Activated T-cell treated with anti-CD3 and anti-CD28 coated beads, Interleukin-2, amount 50 U/mL, for 4 hours (primary cell): ENCODE results near the gene COL5A1. TPM values are rescaled to one million over a fixed set of nuclear protein-coding genes. Genes with fewer than 3 reads are reported as not detected.
"Not testable (repeated sequence)": the region's sequence is repeated elsewhere in the genome, so short reads cannot be mapped to it uniquely, and the experiment has no call there.

ENCODE experiments used
- ATAC-seq, 2 donors: fragments of 200-7000 bp; cut with Tn5 transposase; one replicate each; pipeline ENCODE4 v1.10.0; 2021
- DNase-seq: peaks from one replicate; pipeline ENCODE4 v3.0.0-alpha.2; 2020
- H3K27me3 Mint-ChIP-seq: one replicate; pipeline ENCODE4 v1.8.0; 2021; ENCODE audit warnings: low read depth, mixed read lengths
- H3K36me3 Mint-ChIP-seq: one replicate; pipeline ENCODE4 v1.8.0; 2022; ENCODE audit warnings: mixed read lengths; ENCODE audit not compliant: insufficient read depth
- H3K4me1 Mint-ChIP-seq: one replicate; pipeline ENCODE4 v1.8.0; 2021; ENCODE audit warnings: low read depth, mixed read lengths
- H3K4me3 Mint-ChIP-seq: one replicate; pipeline ENCODE4 v1.8.0; 2021; ENCODE audit warnings: mild to moderate bottlenecking, moderate library complexity, mixed read lengths
- H3K9me3 Mint-ChIP-seq: one replicate; pipeline ENCODE4 v1.8.0; 2021; ENCODE audit warnings: mixed read lengths
- total RNA-seq, 3 donors: library from RNA; stranded (reverse); gene quantifications; one replicate each; pipeline ENCODE4 v1.2.1, GENCODE V29; 2021

COL5A1 gene
- total RNA-seq, 3 donors from 2014 or later = 0.14 to 0.30 (median 0.21) TPM

DNA sequence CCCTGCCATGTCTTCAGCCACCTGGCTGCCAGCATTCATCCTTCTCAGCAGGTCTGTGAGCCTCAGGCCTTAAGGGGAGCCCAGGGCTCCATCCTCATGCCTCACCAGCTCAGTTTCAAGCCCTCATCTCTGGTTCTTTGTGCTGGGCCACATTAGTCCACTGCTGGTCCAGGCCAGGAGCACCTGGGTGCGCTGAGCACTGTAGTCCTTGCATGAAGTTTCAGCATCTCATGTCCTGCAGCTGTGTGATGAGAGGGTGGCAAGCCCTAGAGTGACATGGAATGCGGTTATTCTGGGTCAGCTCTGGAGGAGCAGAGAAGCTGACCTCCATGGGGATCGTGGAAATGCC lies 42.7 kb downstream of the COL5A1 start:
- H3K4me3 Mint-ChIP-seq = no peak overlapping the region
- H3K27me3 Mint-ChIP-seq = peaks cover 2% of the 10 kb centered on the region
- H3K36me3 Mint-ChIP-seq = no peaks in the 10 kb centered on the region
- H3K9me3 Mint-ChIP-seq = no peaks in the 10 kb centered on the region
- no peak for ATAC-seq
- DNase-seq = no peak
- no peaks in the 10 kb centered on the region for H3K4me1 Mint-ChIP-seq

DNA sequence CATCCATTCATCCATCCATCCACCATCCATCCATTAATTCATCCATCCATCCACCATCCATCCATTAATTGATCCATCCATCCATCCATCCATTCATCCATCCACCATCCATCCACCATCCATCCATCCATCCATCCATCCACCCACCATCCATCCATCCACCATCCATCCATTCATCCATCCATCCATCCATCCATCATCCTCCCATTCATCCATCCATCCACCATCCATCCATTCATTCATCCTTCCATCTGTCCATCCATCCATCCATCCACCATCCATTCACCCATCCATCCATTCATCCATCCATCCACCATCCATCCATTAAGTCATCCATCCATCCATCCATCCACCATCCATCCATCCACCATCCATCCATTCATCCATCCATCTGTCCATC lies 43.3 kb downstream of the COL5A1 start:
- H3K4me1 Mint-ChIP-seq, H3K9me3 Mint-ChIP-seq, H3K4me3 Mint-ChIP-seq, DNase-seq, ATAC-seq, H3K27me3 Mint-ChIP-seq, H3K36me3 Mint-ChIP-seq: not testable (repeated sequence)

DNA sequence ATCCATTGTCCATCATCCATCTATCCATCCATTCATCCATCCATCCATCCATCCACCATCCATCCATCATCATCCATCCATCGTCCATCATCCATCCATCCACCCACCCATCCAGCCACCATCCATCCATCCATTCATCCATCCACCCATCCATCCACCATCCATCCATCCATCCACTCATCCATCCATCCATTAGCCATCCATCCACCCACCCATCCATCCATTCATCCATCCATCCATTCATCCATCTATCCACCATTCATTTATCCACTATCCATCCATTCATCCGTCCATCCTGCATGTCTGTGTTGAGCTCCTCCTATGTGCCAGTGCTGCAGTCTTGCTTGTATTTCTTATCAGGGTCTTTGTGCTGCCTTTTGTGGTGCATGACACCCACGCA lies 44.2 kb downstream of the COL5A1 start:
- H3K4me3 Mint-ChIP-seq = no peak overlapping the region
- H3K4me1 Mint-ChIP-seq = no peaks in the 10 kb centered on the region
- no peaks in the 10 kb centered on the region for H3K9me3 Mint-ChIP-seq
- ATAC-seq (no peak), DNase-seq (no peak)
- H3K27me3 Mint-ChIP-seq = no peaks in the 10 kb centered on the region
- H3K36me3 Mint-ChIP-seq = no peaks in the 10 kb centered on the region

DNA sequence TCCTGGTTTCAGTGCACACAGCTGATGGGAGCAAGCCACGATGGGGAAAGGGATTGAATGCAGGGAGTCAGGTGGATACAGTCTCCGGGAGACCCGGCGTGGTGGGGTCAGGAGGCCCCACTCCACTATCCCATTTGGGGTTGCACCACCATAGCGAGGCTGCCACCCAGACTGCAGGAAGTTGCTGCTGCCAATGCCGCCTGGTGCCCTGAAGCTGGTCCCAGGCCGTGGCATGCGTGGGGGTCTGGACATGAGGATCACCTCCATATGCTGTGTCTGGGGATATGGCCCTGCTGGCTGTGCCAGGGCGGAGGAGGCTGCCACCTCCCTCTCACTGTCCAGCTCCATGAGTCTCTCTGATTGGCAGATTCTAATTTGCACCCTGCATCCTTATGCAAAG lies 45.3 kb downstream of the COL5A1 start:
- Mint-ChIP-seq H3K27me3 (no peaks in the 10 kb centered on the region), H3K4me1 (no peaks in the 10 kb centered on the region)

DNA sequence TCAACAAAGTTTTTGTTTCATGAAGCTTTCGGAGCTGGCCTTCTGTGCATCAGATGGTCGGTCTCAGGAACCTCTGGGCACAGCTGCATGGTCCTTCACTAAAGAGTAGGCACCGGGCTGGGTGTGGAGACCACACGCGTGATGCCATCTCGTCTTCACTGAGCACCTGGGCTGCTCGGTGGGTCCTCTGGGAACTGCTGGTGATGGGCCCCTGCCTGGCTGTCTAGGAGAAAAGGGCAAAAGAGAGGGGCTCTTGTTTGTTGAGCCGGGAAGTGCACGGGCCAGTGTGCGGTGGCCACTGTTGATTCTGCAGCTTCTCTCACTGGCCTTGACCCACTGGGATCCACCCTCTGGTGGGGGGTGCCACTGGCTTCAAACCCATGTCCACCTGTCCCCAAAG lies 46.0 kb downstream of the COL5A1 start:
- DNase-seq (no peak), ATAC-seq (no peak)
- H3K9me3 Mint-ChIP-seq = no peaks in the 10 kb centered on the region
- no peak overlapping the region for H3K4me3 Mint-ChIP-seq
- H3K4me1 Mint-ChIP-seq = no peaks in the 10 kb centered on the region
- H3K36me3 Mint-ChIP-seq = no peaks in the 10 kb centered on the region
- no peaks in the 10 kb centered on the region for H3K27me3 Mint-ChIP-seq

More for the DNA sequence above, 45.3 kb downstream of the COL5A1 start:
- H3K4me3 Mint-ChIP-seq = no peak overlapping the region
- H3K9me3 Mint-ChIP-seq = no peaks in the 10 kb centered on the region
- no peaks in the 10 kb centered on the region for H3K36me3 Mint-ChIP-seq
- ATAC-seq = no peak
- no peak for DNase-seq

DNA sequence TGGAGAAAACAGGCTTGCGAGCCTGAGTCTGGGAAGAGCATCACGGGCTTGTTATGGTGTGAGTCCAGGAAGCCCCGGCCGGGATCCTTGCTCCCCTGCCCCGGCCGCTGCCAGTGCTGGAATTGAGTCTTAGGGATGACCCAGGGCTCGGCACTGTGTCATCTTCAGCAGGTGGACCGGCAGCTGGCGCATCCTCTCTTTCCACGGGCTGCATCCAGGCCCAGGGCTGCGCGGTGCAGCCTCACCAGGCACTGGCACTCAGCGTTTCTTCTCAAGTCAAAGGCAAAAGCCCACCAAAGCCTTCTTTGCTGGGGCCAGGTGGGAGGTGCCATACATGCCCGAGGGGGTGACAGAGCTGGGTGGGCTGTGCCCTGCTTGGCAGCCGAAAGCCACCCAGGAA lies 46.6 kb downstream of the COL5A1 start:
- no peaks in the 10 kb centered on the region for H3K9me3 Mint-ChIP-seq
- no peaks in the 10 kb centered on the region for H3K36me3 Mint-ChIP-seq
- DNase-seq = no peak
- no peak for ATAC-seq
- H3K4me3 Mint-ChIP-seq = no peak overlapping the region
- H3K27me3 Mint-ChIP-seq = peaks cover 3% of the 10 kb centered on the region
- peaks cover 3% of the 10 kb centered on the region for H3K4me1 Mint-ChIP-seq

DNA sequence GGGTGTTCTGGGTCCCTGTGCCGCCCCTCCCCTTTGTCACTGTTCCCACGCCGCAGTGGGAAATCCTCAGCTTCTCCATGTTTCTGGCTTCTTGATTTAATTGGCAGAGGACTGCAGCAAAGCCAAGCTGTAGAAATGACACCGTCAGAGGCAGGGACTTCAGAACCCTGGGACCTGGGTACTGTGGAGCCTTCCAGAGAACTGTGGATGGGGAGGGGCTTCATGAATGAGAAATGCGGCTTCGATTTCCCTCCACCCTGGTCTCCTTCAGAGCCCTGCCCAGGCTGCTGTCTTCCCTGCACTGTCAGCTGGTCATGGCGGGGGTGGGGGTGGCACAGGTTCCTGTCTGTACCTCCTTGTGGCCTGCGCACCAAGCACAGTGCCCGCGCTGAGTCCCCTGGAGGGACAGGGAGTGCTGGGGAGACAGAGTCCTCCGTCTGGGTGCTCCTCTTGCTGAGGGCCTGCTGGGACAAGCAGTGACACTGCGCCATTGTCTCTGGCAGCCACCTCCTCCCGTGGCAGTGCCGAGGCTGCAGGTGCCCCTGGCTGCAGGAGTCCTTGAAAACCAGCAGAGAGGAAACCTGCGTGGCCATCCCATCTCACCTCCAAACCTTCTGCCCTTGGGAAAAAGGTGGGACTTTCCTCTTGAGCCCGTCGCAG lies 47.2 kb downstream of the COL5A1 start:
- no peak for ATAC-seq
- H3K4me1 Mint-ChIP-seq = peaks cover 7% of the 10 kb centered on the region

DNA sequence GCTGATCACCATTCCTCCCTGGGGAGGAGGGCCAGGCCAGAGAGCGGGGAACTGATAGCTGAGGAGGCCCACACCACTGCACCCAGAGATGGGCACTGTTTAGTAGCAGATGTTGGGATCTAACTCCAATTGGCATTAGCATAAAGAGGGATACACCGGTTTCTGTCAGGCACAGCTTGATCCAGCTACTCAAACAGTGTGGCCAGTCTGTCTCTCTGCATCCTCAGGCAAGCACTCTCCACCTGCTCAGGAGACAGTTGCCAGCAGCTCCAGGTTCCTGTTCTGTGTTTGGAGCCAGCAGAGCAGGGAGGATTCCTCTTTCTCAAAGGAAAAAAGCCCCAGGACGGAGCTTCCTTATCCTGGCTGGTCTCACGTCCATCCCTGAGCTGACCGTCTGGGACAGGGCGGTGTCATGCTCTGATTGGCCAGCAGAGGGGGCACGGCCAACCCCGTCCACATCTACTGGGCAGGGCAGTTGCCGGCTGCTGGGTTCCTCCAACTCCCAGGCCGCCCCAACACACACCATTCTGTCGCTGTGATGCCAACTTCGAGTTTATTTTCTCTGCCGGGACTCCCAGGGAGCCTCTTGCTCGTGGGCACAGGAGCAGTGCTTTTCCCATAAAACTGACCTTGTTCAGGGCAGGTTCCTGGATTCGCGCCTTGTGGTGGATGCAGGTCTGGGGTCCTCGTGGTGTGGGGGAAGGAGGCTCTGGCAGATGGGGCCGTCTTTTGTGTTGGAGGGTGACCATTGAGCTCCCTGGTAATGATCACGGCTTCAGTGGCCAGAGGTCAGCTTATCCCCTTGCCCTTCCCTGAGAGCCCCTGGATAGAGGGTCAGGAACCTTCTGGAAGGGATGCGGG lies 47.9 kb downstream of the COL5A1 start:
- H3K4me3 Mint-ChIP-seq = no peak overlapping the region
- peaks cover 7% of the 10 kb centered on the region for H3K4me1 Mint-ChIP-seq
- H3K27me3 Mint-ChIP-seq = peaks cover 3% of the 10 kb centered on the region
- H3K9me3 Mint-ChIP-seq = no peaks in the 10 kb centered on the region
- DNase-seq (no peak), ATAC-seq (no peak)
- H3K36me3 Mint-ChIP-seq = no peaks in the 10 kb centered on the region

More for the DNA sequence above, 47.2 kb downstream of the COL5A1 start:
- no peak overlapping the region for H3K4me3 Mint-ChIP-seq
- DNase-seq = no peak
- no peaks in the 10 kb centered on the region for H3K9me3 Mint-ChIP-seq
- peaks cover 3% of the 10 kb centered on the region for H3K27me3 Mint-ChIP-seq
- no peaks in the 10 kb centered on the region for H3K36me3 Mint-ChIP-seq

DNA sequence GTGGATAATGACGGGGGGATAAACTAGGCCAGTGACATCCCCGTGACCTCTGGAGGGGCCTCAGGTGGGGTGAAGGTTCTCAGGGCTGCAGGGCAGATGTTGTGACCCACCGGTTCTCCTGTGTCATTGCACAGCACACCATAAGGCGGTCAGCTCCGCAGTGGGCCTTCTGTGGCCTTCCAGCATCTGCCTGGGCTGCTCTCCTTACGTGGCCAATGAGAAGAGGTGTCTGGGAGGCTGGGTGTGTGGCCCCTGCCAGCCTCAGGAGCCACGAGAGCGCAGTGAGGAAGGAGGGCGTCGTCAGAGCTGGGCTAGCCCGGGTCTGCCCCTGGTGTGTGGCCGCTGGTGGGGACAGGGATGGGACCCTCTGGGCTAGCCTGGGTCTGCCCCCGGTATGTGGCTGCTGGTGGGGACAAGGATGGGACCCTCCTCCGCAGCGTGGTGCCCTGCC lies 48.7 kb downstream of the COL5A1 start:
- H3K27me3 Mint-ChIP-seq = peaks cover 3% of the 10 kb centered on the region

DNA sequence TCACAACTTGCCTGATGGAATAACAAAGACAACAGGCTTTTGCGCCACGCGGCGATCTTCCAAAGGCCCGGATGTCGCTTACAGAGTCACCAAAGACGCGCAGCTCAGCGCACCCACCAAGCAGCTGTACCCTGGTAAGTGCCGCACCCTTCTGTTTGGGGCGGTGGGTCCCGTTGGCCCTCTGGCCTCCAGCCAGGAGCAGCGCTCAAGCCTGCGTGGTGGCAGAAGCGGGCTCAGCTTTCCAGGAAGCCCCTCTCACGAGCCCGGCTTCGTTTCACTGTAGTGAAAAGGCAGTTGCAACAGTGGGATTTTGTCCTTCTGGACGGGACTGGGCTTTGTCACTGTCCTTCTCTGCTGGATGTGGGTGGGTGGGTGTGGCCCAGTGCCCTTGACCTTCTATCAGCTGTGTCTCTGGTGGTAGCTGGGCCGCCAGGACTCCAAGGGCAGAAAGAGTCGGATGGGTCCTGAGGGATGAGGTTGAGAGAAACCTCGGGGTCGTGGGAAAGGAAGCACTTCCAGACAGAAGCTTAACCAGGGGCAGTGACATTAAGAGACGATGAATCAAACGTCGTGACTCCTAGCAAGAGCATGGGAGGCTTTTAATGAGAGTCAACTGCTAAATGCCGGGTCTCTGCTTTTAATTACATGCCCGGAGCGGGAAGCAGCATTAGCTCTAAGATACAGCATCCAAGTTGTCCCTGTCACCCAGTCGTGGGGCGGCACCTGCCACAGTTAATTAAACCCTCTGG lies 49.5 kb downstream of the COL5A1 start:
- no peak for ATAC-seq
- Mint-ChIP-seq H3K27me3 (peaks cover 3% of the 10 kb centered on the region), H3K4me3 (no peak overlapping the region), H3K4me1 (peaks cover 7% of the 10 kb centered on the region), H3K9me3 (no peaks in the 10 kb centered on the region), H3K36me3 (no peaks in the 10 kb centered on the region)
- DNase-seq = no peak

More for the DNA sequence above, 48.7 kb downstream of the COL5A1 start:
- Mint-ChIP-seq H3K36me3 (no peaks in the 10 kb centered on the region), H3K4me3 (no peak overlapping the region), H3K9me3 (no peaks in the 10 kb centered on the region), H3K4me1 (peaks cover 7% of the 10 kb centered on the region)
- ATAC-seq (no peak), DNase-seq (no peak)

DNA sequence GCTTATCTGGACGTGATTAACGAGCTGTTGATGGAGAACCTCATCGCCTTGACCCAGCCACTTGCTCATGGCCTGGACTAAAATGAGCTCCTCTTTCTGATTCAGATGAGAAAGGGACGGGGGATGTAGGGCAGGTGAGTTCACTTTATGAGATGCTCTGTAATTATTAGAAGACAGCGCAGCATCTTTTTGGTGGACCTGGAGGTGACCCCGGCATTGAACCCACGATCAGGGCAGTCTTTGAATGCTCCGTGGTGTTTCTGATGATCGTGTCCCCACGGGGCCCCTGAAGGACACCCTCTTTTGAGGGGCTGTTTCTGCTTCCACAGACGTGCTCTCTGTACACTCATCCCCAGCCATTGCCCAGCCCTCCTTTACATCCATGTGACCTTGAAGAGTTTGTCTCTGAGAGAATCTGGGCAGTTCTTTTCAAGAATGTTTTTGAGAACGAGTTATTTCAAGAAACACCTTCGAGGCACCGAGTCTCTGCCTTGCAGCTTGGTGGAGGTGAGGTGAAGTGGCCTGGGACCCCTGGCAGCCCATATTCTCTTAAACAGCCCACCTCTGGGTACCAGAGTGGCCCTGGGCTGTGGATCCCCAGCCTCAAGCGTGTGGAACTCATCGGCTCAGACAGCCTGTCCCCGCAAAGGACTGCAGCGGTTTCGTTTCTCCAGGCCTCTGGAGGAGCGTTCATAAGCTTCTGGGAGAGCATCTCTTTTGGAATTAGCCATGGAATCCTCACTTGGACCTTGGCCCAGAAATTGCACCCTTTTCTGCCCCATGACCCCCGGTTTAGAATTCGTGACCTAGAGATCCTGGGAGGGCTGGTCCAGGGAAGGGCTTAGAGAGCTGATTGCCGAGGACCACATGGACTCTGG lies 50.3 kb downstream of the COL5A1 start:
- H3K4me1 Mint-ChIP-seq = peaks cover 7% of the 10 kb centered on the region
- peaks cover 3% of the 10 kb centered on the region for H3K27me3 Mint-ChIP-seq
- H3K36me3 Mint-ChIP-seq = no peaks in the 10 kb centered on the region
- DNase-seq (no peak), ATAC-seq (no peak)
- H3K9me3 Mint-ChIP-seq = no peaks in the 10 kb centered on the region
- H3K4me3 Mint-ChIP-seq = no peak overlapping the region

DNA sequence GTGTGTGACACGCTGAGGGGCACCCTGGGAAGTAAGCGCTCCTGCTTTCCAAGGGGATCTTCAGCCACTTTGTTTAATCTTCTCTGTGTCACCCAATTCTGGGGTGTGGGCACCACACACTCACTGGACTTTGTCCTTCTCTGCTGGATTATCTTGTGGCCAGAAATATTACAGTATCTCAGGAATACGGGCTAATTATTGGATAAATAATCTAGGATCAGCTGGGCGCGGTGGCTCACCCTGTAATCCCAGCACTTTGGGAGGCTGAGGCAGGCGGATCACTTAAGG lies 50.9 kb downstream of the COL5A1 start:
- ATAC-seq (no peak), DNase-seq (no peak)
- Mint-ChIP-seq H3K36me3 (no peaks in the 10 kb centered on the region), H3K4me1 (peaks cover 7% of the 10 kb centered on the region), H3K9me3 (no peaks in the 10 kb centered on the region), H3K4me3 (no peak overlapping the region), H3K27me3 (peaks cover 3% of the 10 kb centered on the region)

DNA sequence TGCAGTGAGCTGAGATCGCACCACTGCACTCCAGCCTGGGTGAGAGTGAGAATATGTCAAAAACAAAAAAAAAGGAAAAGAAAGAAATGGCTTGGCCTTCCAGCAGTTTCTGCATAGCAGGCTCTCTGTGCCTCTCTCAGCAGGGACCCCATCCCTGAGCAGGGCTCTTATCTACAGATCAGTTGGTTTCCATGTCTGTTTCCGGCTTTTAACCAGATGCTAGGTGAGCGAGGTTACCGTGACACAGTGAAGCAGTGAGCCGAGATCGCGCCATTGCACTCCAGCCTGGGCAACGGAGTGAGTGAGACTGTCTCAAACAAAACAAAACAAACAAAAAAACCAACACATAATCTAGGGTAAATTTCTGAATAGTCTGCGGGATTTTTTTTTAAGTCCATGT lies 51.4 kb downstream of the COL5A1 start:
- Mint-ChIP-seq H3K9me3 (no peaks in the 10 kb centered on the region), H3K4me1 (peaks cover 7% of the 10 kb centered on the region), H3K4me3 (no peak overlapping the region), H3K36me3 (no peaks in the 10 kb centered on the region), H3K27me3 (peaks cover 3% of the 10 kb centered on the region)
- DNase-seq = no peak
- ATAC-seq = no peak
